ENCODE data around the gene GALNT1.
A peak's percentile ranks its signal among the peaks of the same experiment; 100 is the strongest.

GALNT1 gene

GRCh38 chr18:35618696-35619095 is 37.2 kb downstream of the GALNT1 start:
- peak; percentile 17 for DNase-seq (ENCODE audit: low read depth)

- DNase-seq (ENCODE audit: low read depth) = no peak
These were observed 37.9 kb downstream of the GALNT1 start for GRCh38 chr18:35619464-35619863.

- DNase-seq (ENCODE audit: low read depth) = peak; percentile 67
These were observed 38.4 kb downstream of the GALNT1 start for GRCh38 chr18:35619941-35620340.

- no peak for DNase-seq (ENCODE audit: low read depth)
These were observed 39.2 kb downstream of the GALNT1 start for GRCh38 chr18:35620765-35621164.

- DNase-seq (ENCODE audit: low read depth) = no peak
These were observed 41.7 kb downstream of the GALNT1 start for GRCh38 chr18:35623255-35623654.

- no peak for DNase-seq (ENCODE audit: low read depth)
These were observed 42.6 kb downstream of the GALNT1 start for GRCh38 chr18:35624146-35624545.

- no peak for DNase-seq (ENCODE audit: low read depth)
These were observed 43.7 kb downstream of the GALNT1 start for GRCh38 chr18:35625232-35625631.

GRCh38 chr18:35633761-35634160 is 52.2 kb downstream of the GALNT1 start:
- no peak for DNase-seq (ENCODE audit: low read depth)

- DNase-seq (ENCODE audit: low read depth) = no peak
These were observed 52.8 kb downstream of the GALNT1 start for GRCh38 chr18:35634323-35634722.

- DNase-seq (ENCODE audit: low read depth) = no peak
These were observed 53.6 kb downstream of the GALNT1 start for GRCh38 chr18:35635170-35635569.

- no peak for DNase-seq (ENCODE audit: low read depth)
These were observed 55.7 kb downstream of the GALNT1 start for GRCh38 chr18:35637227-35637626.

GRCh38 chr18:35639296-35639695 is 57.8 kb downstream of the GALNT1 start:
- DNase-seq (ENCODE audit: low read depth) = no peak

- DNase-seq (ENCODE audit: low read depth) = no peak
These were observed 59.9 kb downstream of the GALNT1 start for GRCh38 chr18:35641467-35641866.

- no peak for DNase-seq (ENCODE audit: low read depth)
These were observed 60.4 kb downstream of the GALNT1 start for GRCh38 chr18:35641916-35642315.

GRCh38 chr18:35642802-35643201 is 61.3 kb downstream of the GALNT1 start:
- no peak for DNase-seq (ENCODE audit: low read depth)

- no peak for DNase-seq (ENCODE audit: low read depth)
These were observed 64.9 kb downstream of the GALNT1 start for GRCh38 chr18:35646449-35646848.

GRCh38 chr18:35653392-35654135 is 72.0 kb downstream of the GALNT1 start:
- DNase-seq (ENCODE audit: low read depth) = no peak

- DNase-seq (ENCODE audit: low read depth) = no peak
These were observed 76.6 kb downstream of the GALNT1 start for GRCh38 chr18:35658112-35658511.

- no peak for DNase-seq (ENCODE audit: low read depth)
These were observed 80.1 kb downstream of the GALNT1 start for GRCh38 chr18:35661483-35662146.

GRCh38 chr18:35662293-35663062 is 80.9 kb downstream of the GALNT1 start:
- no peak for DNase-seq (ENCODE audit: low read depth)

GRCh38 chr18:35671966-35672603 is 90.5 kb downstream of the GALNT1 start:
- no peak for DNase-seq (ENCODE audit: low read depth)

- DNase-seq (ENCODE audit: low read depth) = no peak
These were observed 91.4 kb downstream of the GALNT1 start for GRCh38 chr18:35672897-35673296.

All from CMK (cell line).